SK-N-SH treated with all-trans-retinoic acid at 6 μM for 48 hours (cell line): ENCODE data around the gene WHRN.

ENCODE experiments used
- ATAC-seq: fragments of 200-7000 bp; cut with Tn5 transposase; 3 replicates; pipeline ENCODE4 v1.9.1; 2020; ENCODE audit warnings: mild to moderate bottlenecking, moderate library complexity
- BACH2 ChIP-seq: fragments of 250-450 bp; sonication (Bioruptor Pico); IDR thresholded peaks from 2 replicates; pipeline ENCODE4 v1.9.0; 2021; ENCODE audit warnings: mild to moderate bottlenecking, borderline replicate concordance
- CREB5 ChIP-seq: fragments of 250-450 bp; sonication (Bioruptor Pico); IDR thresholded peaks from 2 replicates; pipeline ENCODE4 v1.5.1; 2020; ENCODE audit warnings: low read depth, mild to moderate bottlenecking, moderate library complexity
- CSDC2 ChIP-seq: fragments of 250-450 bp; sonication (Bioruptor Pico); IDR thresholded peaks from 2 replicates; pipeline ENCODE4 v1.5.0; 2020; ENCODE audit warnings: mild to moderate bottlenecking, moderate library complexity
- CSRNP3 ChIP-seq: fragments of 250-450 bp; sonication (Bioruptor Pico); IDR thresholded peaks from 2 replicates; pipeline ENCODE4 v1.5.1; 2021; ENCODE audit warnings: mild to moderate bottlenecking, moderate library complexity
- ESRRG ChIP-seq: fragments of 250-450 bp; sonication (Bioruptor Pico); IDR thresholded peaks from 2 replicates; pipeline ENCODE4 v1.6.1; 2021; ENCODE audit warnings: mild to moderate bottlenecking
- GLIS3 ChIP-seq: fragments of 250-450 bp; sonication (Bioruptor Pico); IDR thresholded peaks from 2 replicates; pipeline ENCODE4 v1.5.0; 2020; ENCODE audit warnings: mild to moderate bottlenecking, moderate library complexity
- ISL1 ChIP-seq: fragments of 250-450 bp; sonication (Bioruptor Pico); IDR thresholded peaks from 2 replicates; pipeline ENCODE4 v2.1.2; 2022; ENCODE audit warnings: mild to moderate bottlenecking, moderate library complexity
- OSR1 ChIP-seq: fragments of 250-450 bp; sonication (Bioruptor Pico); IDR thresholded peaks from 2 replicates; pipeline ENCODE4 v1.8.0; 2022; ENCODE audit warnings: moderate library complexity, mild to moderate bottlenecking, inconsistent platforms
- PATZ1 ChIP-seq: fragments of 250-450 bp; sonication (Bioruptor Pico); IDR thresholded peaks from 2 replicates; pipeline ENCODE4 v1.8.0; 2020; ENCODE audit warnings: mild to moderate bottlenecking, moderate library complexity, borderline replicate concordance
- PPARA ChIP-seq: fragments of 250-450 bp; sonication (Bioruptor Pico); IDR thresholded peaks from 2 replicates; pipeline ENCODE4 v1.5.0; 2020; ENCODE audit warnings: mild to moderate bottlenecking, borderline replicate concordance
- RARB ChIP-seq: fragments of 250-450 bp; sonication (Bioruptor Pico); IDR thresholded peaks from 2 replicates; pipeline ENCODE4 v1.8.0; 2021; ENCODE audit warnings: mild to moderate bottlenecking, moderate library complexity
- SNAI2 ChIP-seq: fragments of 250-450 bp; sonication (Bioruptor Pico); IDR thresholded peaks from 2 replicates; pipeline ENCODE4 v1.5.0; 2020; ENCODE audit warnings: mild to moderate bottlenecking, moderate library complexity
- TCF4 ChIP-seq: fragments of 250-450 bp; sonication (Bioruptor Pico); IDR thresholded peaks from 2 replicates; pipeline ENCODE4 v1.8.0; 2021; ENCODE audit warnings: mild to moderate bottlenecking, moderate library complexity, borderline replicate concordance
- TOX ChIP-seq: fragments of 250-450 bp; sonication (Bioruptor Pico); IDR thresholded peaks from 2 replicates; pipeline ENCODE4 v1.8.0; 2021; ENCODE audit warnings: mild to moderate bottlenecking, moderate library complexity, borderline replicate concordance
- TSHZ2 ChIP-seq: fragments of 250-450 bp; sonication (Bioruptor Pico); IDR thresholded peaks from 2 replicates; pipeline ENCODE4 v1.5.0; 2020; ENCODE audit warnings: mild to moderate bottlenecking, moderate library complexity
- ZC3H10 ChIP-seq: fragments of 250-450 bp; sonication (Bioruptor Pico); IDR thresholded peaks from 2 replicates; pipeline ENCODE4 v1.5.1; 2021; ENCODE audit warnings: mild to moderate bottlenecking, moderate library complexity
- ZFP3 ChIP-seq: fragments of 250-450 bp; sonication (Bioruptor Pico); IDR thresholded peaks from 2 replicates; pipeline ENCODE4 v1.5.0; 2020; ENCODE audit warnings: mild to moderate bottlenecking, moderate library complexity
- ZFP30 ChIP-seq: fragments of 450-650 bp; formaldehyde crosslinking; IDR thresholded peaks from 2 replicates; pipeline ENCODE4 v1.5.0; 2022; ENCODE audit warnings: mild to moderate bottlenecking, moderate library complexity
- ZNF565 ChIP-seq: fragments of 450-650 bp; formaldehyde crosslinking; conservative IDR thresholded peaks from 2 replicates; pipeline ENCODE4 v1.5.0; 2020; ENCODE audit warnings: low read depth, mild to moderate bottlenecking, moderate library complexity
- ZNF70 ChIP-seq: fragments of 450-650 bp; formaldehyde crosslinking; IDR thresholded peaks from 2 replicates; pipeline ENCODE4 v1.5.0; 2020; ENCODE audit warnings: mild to moderate bottlenecking, moderate library complexity
- ZNF8 ChIP-seq: fragments of 450-650 bp; formaldehyde crosslinking; IDR thresholded peaks from 2 replicates; pipeline ENCODE4 v1.5.0; 2020; ENCODE audit warnings: mild to moderate bottlenecking, moderate library complexity

Gene WHRN

DNA sequence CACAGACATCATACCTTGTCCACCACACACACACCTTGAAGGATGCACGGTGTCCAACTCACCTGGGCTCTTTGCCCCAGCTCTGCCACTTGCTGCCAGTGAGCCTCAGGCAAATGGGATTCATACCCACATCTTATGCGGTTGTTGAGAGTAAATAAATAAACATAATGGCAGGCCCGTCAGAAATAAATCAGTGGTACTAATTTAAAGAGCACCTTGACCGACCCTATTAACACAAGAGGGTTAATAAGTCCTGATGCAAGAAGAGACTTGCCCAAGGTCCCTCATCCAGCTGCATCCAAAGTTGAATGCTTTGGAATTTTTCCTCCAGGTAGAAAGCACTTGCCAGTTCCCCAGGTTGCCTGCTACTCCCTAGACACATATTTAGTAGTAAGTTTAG, 105.9 kb downstream of the WHRN start:
- no peak for ATAC-seq

GRCh38 chr9:114397848-114398605, 107.2 kb downstream of the WHRN start:
- peak; percentile 97 for ATAC-seq
- TF ChIP-seq RARB, result no peak

More for the DNA sequence above, 105.9 kb downstream of the WHRN start:
- no peak for TF ChIP-seq CSDC2 (CRISPR knock-in tag)
- TF ChIP-seq CREB5 (CRISPR knock-in tag), result no peak
- no peak for TF ChIP-seq PPARA (CRISPR knock-in tag)
- no peak for TF ChIP-seq ZNF70 (CRISPR knock-in tag)
- TF ChIP-seq ZFP3 (CRISPR knock-in tag), result no peak
- TF ChIP-seq PATZ1 (CRISPR knock-in tag), result no peak
- TF ChIP-seq TSHZ2, result no peak
- no peak for TF ChIP-seq ISL1 (CRISPR knock-in tag)
- no peak for TF ChIP-seq ZC3H10
- no peak for TF ChIP-seq GLIS3
- TF ChIP-seq BACH2 (CRISPR knock-in tag), result no peak
- TF ChIP-seq ZNF565 (CRISPR knock-in tag), result no peak
- TF ChIP-seq TOX, result no peak
- TF ChIP-seq SNAI2, result no peak

DNA sequence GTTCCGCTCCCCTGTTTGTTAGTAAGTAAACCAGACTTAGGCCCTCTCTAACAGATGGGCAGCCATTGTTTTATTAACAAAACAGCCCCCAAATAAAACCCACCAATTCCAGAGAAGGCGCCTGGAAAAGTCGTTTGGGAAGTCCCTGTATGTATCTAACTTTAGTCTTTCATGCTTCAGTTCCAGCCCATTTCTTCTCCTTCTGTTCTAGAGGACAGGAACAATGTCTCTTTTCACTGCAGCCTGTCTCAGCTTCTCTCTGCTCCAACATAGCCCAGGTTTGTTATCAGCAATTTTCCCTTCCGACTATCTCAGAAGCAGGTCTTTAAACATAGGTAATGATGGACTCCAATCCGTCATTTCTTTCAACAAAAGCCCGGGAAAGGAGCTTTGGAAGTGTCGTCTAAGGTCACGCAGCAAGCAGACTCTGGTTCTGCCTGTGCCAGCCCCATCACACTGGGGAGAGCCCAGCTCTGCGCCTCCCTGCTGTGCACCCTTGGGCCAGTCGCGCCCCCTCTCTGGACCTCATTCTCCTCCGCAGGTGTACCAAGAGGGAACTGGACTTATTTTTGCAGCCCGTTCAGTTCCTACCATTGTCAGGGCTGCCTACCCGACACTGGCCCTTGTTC, 107.9 kb downstream of the WHRN start:
- TF ChIP-seq RARB, result no peak
- peak; percentile 7 for ATAC-seq

DNA sequence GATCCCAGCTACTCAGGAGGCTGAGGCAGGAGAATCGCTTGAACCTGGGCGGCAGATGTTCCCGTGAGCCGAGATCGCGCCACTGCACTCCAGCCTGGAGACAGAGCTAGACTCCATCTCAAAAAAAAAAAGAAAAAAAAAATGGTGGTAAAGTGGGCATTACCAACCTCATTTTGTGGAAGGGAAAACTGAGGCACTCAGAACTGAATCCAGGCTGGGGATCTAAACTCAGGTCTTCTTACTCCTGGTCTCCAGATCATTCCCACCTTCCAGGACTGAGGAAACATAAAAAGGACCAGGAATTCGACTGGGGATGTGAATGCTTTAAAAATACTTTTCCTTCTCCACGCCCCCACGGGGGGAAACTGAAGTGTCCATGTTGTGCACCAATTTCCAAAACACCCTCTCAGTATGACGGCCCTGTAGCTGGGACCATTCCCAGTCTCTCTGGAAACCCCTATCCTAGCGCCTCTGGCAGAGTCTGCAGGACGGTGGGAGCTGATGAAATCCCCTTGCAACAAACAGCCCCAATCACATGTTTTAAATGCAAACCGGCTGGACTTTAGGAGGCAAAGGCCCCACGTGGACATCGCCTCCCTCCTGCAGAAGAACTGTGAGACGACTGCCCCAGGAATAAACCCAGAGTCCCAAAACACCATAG, 108.6 kb downstream of the WHRN start:
- ATAC-seq, result no peak
- TF ChIP-seq SNAI2 (no peak), BACH2 (CRISPR knock-in tag) (no peak), ZNF70 (CRISPR knock-in tag) (no peak), TCF4 (CRISPR knock-in tag) (no peak), ZFP3 (CRISPR knock-in tag) (no peak), PATZ1 (CRISPR knock-in tag) (no peak), ZNF565 (CRISPR knock-in tag) (no peak), CSRNP3 (CRISPR knock-in tag) (no peak), OSR1 (no peak), ISL1 (CRISPR knock-in tag) (no peak), CSDC2 (CRISPR knock-in tag) (no peak), ESRRG (CRISPR knock-in tag) (no peak), TSHZ2 (no peak), ZFP30 (CRISPR knock-in tag) (no peak), ZNF8 (CRISPR knock-in tag) (no peak)
